ENCODE results near the gene TMC5.

TMC5 gene

DNA sequence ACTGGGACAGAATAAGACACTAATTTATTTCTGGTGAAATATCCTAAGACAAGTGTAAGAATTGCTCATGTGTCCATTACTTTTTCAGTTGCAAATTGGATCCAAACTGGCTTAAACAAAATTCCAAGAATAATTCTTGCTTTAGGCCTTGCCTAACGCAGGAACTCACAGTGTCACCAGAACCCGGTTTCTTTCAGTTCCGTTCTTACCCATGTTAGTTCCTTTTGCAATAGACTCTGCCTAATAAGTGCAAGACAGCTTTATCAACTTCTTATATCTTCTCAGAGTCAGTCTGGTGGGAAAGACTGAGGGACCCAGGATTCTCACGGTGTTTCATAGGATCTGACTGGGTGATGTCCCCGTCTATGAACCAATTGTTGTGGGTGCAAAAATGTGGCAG, 79.5 kb downstream of the TMC5 start:
- H3K4me1 ChIP-seq (ENCODE audit: control insufficient read depth, insufficient read depth, low read length, poor library complexity, severe bottlenecking) = peaks cover 4% of the 10 kb centered on the region
- H3K9me3 ChIP-seq (ENCODE audit: control insufficient read depth, low read length) = no peaks in the 10 kb centered on the region
- DNase-seq = no peak
- no peak overlapping the region for H3K27ac ChIP-seq (ENCODE audit: insufficient read depth, low read length, poor library complexity, severe bottlenecking)
- no peak overlapping the region for H3K4me3 ChIP-seq (ENCODE audit: insufficient read depth, low read depth, low read length, poor library complexity, severe bottlenecking)
- H3K36me3 ChIP-seq (ENCODE audit: control insufficient read depth, insufficient read depth, low read length) = peaks cover 17% of the 10 kb centered on the region
- no peaks in the 10 kb centered on the region for H3K27me3 ChIP-seq (replicated peaks; ENCODE audit: control insufficient read depth, insufficient read depth, low read length, poor library complexity, severe bottlenecking)

DNA sequence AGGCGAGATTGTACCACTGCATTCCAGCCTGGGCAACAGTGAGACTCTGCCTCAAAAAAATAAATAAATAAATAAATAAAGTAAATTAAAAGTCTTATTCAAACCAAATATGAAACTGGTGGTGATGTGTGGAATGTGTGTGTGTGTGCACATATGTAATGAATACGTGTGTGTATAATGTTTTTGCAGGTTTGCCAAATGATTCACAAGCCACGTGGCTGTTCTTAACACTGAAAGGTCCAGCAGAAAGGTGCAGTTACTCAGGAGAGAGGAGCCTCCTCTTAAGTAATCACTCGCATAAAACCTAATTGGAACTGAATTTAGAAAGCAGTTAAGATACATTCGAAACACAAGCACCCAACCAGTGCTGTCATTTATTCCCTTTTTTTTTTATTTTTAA, 81.3 kb downstream of the TMC5 start:
- no peak for DNase-seq
- Histone ChIP-seq H3K27ac (ENCODE audit: insufficient read depth, low read length, poor library complexity, severe bottlenecking) (no peak overlapping the region), H3K36me3 (ENCODE audit: control insufficient read depth, insufficient read depth, low read length) (peaks cover 29% of the 10 kb centered on the region), H3K4me3 (ENCODE audit: insufficient read depth, low read depth, low read length, poor library complexity, severe bottlenecking) (no peak overlapping the region), H3K4me1 (ENCODE audit: control insufficient read depth, insufficient read depth, low read length, poor library complexity, severe bottlenecking) (peaks cover 3% of the 10 kb centered on the region), H3K9me3 (ENCODE audit: control insufficient read depth, low read length) (no peaks in the 10 kb centered on the region), H3K27me3 (replicated peaks; ENCODE audit: control insufficient read depth, insufficient read depth, low read length, poor library complexity, severe bottlenecking) (no peaks in the 10 kb centered on the region)

- H3K36me3 ChIP-seq (ENCODE audit: control insufficient read depth, insufficient read depth, low read length) = peaks cover 34% of the 10 kb centered on the region
These were observed 81.8 kb downstream of the TMC5 start for GRCh38 chr16:19499481-19499880.

GRCh38 chr16:19502395-19503131, 84.9 kb downstream of the TMC5 start:
- Histone ChIP-seq H3K4me1 (ENCODE audit: control insufficient read depth, insufficient read depth, low read length, poor library complexity, severe bottlenecking) (no peaks in the 10 kb centered on the region), H3K9me3 (ENCODE audit: control insufficient read depth, low read length) (no peaks in the 10 kb centered on the region), H3K27me3 (replicated peaks; ENCODE audit: control insufficient read depth, insufficient read depth, low read length, poor library complexity, severe bottlenecking) (no peaks in the 10 kb centered on the region), H3K4me3 (ENCODE audit: insufficient read depth, low read depth, low read length, poor library complexity, severe bottlenecking) (no peak overlapping the region), H3K36me3 (ENCODE audit: control insufficient read depth, insufficient read depth, low read length) (peaks cover 43% of the 10 kb centered on the region), H3K27ac (ENCODE audit: insufficient read depth, low read length, poor library complexity, severe bottlenecking) (no peak overlapping the region)
- DNase-seq = peak in 2 of 3 donors; percentile 15 to 51

More at GRCh38 chr16:19499481-19499880, 81.8 kb downstream of the TMC5 start:
- Histone ChIP-seq H3K9me3 (ENCODE audit: control insufficient read depth, low read length) (no peaks in the 10 kb centered on the region), H3K4me3 (ENCODE audit: insufficient read depth, low read depth, low read length, poor library complexity, severe bottlenecking) (no peak overlapping the region), H3K27ac (ENCODE audit: insufficient read depth, low read length, poor library complexity, severe bottlenecking) (no peak overlapping the region), H3K27me3 (replicated peaks; ENCODE audit: control insufficient read depth, insufficient read depth, low read length, poor library complexity, severe bottlenecking) (no peaks in the 10 kb centered on the region), H3K4me1 (ENCODE audit: control insufficient read depth, insufficient read depth, low read length, poor library complexity, severe bottlenecking) (no peaks in the 10 kb centered on the region)
- no peak for DNase-seq

- DNase-seq = no peak
- H3K27ac ChIP-seq (ENCODE audit: insufficient read depth, low read length, poor library complexity, severe bottlenecking) = no peak overlapping the region
- H3K4me3 ChIP-seq (ENCODE audit: insufficient read depth, low read depth, low read length, poor library complexity, severe bottlenecking) = no peak overlapping the region
- H3K4me1 ChIP-seq (ENCODE audit: control insufficient read depth, insufficient read depth, low read length, poor library complexity, severe bottlenecking) = no peaks in the 10 kb centered on the region
- no peaks in the 10 kb centered on the region for H3K9me3 ChIP-seq (ENCODE audit: control insufficient read depth, low read length)
- peaks cover 49% of the 10 kb centered on the region for H3K36me3 ChIP-seq (ENCODE audit: control insufficient read depth, insufficient read depth, low read length)
- no peaks in the 10 kb centered on the region for H3K27me3 ChIP-seq (replicated peaks; ENCODE audit: control insufficient read depth, insufficient read depth, low read length, poor library complexity, severe bottlenecking)
These were observed 85.9 kb downstream of the TMC5 start for GRCh38 chr16:19503461-19504075.

DNA sequence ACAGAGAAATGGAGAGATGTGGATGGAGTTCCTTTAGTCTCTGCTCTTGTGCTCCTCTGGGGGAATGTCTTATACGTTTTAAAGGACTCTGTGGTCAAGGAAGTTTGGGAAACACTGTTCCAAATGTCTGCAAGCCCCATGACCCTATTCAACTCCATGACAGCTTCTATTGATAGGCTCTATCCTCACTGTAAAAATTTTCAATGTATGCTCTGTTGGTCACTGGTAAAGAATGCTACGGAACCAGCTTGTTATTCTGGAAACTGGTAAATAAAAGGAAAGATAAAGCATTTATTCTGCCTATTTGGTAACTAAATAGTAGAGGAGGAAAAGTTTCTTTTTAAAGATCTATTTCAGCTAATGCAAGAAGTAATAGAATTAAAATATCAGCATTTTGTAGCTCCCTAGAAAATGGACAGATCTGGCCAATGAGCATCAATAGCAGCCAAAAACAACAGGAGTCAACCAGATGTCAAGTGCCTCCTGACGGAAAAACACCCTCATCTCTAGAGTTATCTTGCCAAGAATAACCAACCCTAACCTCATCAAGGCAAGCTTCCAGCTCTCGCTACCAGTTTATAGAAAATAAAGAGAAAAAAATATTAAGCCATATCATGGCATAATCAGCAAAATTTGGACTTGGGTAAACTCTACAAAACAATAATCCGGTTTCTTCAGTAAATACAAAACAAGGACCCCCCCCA, 88.1 kb downstream of the TMC5 start:
- H3K36me3 ChIP-seq (ENCODE audit: control insufficient read depth, insufficient read depth, low read length) = peaks cover 52% of the 10 kb centered on the region
- no peaks in the 10 kb centered on the region for H3K9me3 ChIP-seq (ENCODE audit: control insufficient read depth, low read length)
- no peak overlapping the region for H3K27ac ChIP-seq (ENCODE audit: insufficient read depth, low read length, poor library complexity, severe bottlenecking)
- no peak for DNase-seq
- no peak overlapping the region for H3K4me3 ChIP-seq (ENCODE audit: insufficient read depth, low read depth, low read length, poor library complexity, severe bottlenecking)
- no peaks in the 10 kb centered on the region for H3K27me3 ChIP-seq (replicated peaks; ENCODE audit: control insufficient read depth, insufficient read depth, low read length, poor library complexity, severe bottlenecking)
- H3K4me1 ChIP-seq (ENCODE audit: control insufficient read depth, insufficient read depth, low read length, poor library complexity, severe bottlenecking) = no peaks in the 10 kb centered on the region

DNA sequence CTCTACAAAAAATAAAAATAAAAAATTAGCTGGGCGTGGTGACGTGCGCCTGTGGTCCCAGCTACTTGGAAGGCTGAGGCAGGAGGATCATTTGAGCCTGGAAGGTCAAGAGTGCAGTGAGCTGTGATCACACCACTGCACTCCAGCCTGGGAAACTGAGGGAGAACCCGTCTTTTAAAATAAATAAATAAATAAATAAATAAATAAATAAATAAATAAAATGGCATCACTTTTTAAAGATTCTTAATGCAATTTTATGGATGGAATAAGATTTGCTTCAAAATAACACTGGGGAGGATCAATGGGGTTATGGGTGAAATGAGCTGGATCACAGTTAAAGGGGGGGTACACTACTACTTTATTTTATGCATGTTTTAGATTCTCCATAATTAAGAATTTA, 89.3 kb downstream of the TMC5 start:
- Histone ChIP-seq H3K27ac (ENCODE audit: insufficient read depth, low read length, poor library complexity, severe bottlenecking) (no peak overlapping the region), H3K9me3 (ENCODE audit: control insufficient read depth, low read length) (no peaks in the 10 kb centered on the region), H3K27me3 (replicated peaks; ENCODE audit: control insufficient read depth, insufficient read depth, low read length, poor library complexity, severe bottlenecking) (no peaks in the 10 kb centered on the region), H3K4me3 (ENCODE audit: insufficient read depth, low read depth, low read length, poor library complexity, severe bottlenecking) (no peak overlapping the region), H3K4me1 (ENCODE audit: control insufficient read depth, insufficient read depth, low read length, poor library complexity, severe bottlenecking) (no peaks in the 10 kb centered on the region), H3K36me3 (ENCODE audit: control insufficient read depth, insufficient read depth, low read length) (peaks cover 47% of the 10 kb centered on the region)
- no peak for DNase-seq

DNA sequence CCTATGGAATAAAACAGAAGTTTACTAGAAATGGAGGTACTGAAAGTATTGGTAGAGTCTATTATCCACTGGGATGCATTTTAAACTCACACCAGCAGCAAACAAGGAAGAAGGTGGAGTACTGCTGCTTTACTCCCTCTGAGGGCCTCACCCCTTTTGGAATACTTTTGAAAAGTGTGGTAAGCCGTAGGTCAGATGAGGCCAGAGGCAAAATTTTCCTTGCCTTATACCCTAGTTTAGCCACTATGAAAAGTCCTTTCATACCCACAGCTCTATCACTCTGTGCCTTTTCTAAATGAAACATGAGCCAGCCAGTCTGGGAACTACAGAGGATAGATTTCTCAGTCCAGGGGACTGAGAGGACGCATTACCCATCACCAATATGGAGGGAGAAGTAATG, 90.2 kb downstream of the TMC5 start:
- no peak for DNase-seq
- Histone ChIP-seq H3K9me3 (ENCODE audit: control insufficient read depth, low read length) (no peaks in the 10 kb centered on the region), H3K27ac (ENCODE audit: insufficient read depth, low read length, poor library complexity, severe bottlenecking) (no peak overlapping the region), H3K36me3 (ENCODE audit: control insufficient read depth, insufficient read depth, low read length) (peaks cover 42% of the 10 kb centered on the region), H3K4me1 (ENCODE audit: control insufficient read depth, insufficient read depth, low read length, poor library complexity, severe bottlenecking) (no peaks in the 10 kb centered on the region), H3K4me3 (ENCODE audit: insufficient read depth, low read depth, low read length, poor library complexity, severe bottlenecking) (no peak overlapping the region), H3K27me3 (replicated peaks; ENCODE audit: control insufficient read depth, insufficient read depth, low read length, poor library complexity, severe bottlenecking) (no peaks in the 10 kb centered on the region)

- no peak for DNase-seq
- Histone ChIP-seq H3K36me3 (ENCODE audit: control insufficient read depth, insufficient read depth, low read length) (peaks cover 37% of the 10 kb centered on the region), H3K9me3 (ENCODE audit: control insufficient read depth, low read length) (no peaks in the 10 kb centered on the region), H3K27ac (ENCODE audit: insufficient read depth, low read length, poor library complexity, severe bottlenecking) (no peak overlapping the region), H3K27me3 (replicated peaks; ENCODE audit: control insufficient read depth, insufficient read depth, low read length, poor library complexity, severe bottlenecking) (no peaks in the 10 kb centered on the region), H3K4me1 (ENCODE audit: control insufficient read depth, insufficient read depth, low read length, poor library complexity, severe bottlenecking) (no peaks in the 10 kb centered on the region), H3K4me3 (ENCODE audit: insufficient read depth, low read depth, low read length, poor library complexity, severe bottlenecking) (no peak overlapping the region)
These were observed 94.6 kb downstream of the TMC5 start for GRCh38 chr16:19512297-19512696.

All from effector memory CD4-positive, alpha-beta T cell (primary cell).